HG03175 (cell line): ENCODE results near the gene HSPG2.
"Not testable (repeated sequence)": the region's sequence is repeated elsewhere in the genome, so short reads cannot be mapped to it uniquely, and the experiment has no call there.

Source experiments
- ATAC-seq: cut with Tn5 transposase; IDR thresholded peaks from one replicate; pipeline ENCODE4 v1.9.1; 2021; ENCODE audit warnings: mild to moderate bottlenecking, moderate library complexity; ENCODE audit not compliant: unreplicated experiment

HSPG2 gene

DNA sequence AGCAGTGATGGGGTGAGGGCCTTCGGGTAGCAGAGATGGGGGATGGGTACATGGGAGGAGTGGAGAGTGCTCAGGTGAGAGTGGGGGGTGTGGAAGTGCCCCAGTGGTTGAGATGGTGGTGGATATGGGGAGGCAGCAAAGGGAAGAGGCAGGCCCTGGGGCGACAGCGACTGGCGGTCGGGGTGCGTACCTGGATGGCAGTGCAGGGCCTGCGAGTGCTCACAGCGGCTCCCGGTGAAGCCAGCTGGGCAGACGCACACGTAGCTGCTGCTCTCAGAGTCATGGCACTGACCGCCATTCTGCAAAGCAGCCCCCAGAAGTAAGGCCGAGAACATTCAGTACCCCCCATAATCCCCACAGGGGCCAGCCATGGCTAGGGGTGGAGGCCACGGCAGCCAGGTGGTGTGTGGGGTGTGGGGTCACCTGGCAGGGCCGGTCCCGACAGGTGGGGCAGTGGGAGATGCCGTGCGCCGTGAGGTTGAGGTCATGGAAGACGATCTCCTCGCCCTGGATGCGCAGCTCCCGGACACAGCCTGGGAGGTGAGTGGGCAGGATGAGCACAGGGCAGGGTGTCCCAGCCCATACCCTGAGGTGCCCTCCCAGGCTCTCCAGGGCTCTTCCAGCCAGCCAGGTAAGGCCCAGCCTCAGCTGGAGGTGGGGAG lies 106.2 kb downstream of the HSPG2 start:
- ATAC-seq: no peak

DNA sequence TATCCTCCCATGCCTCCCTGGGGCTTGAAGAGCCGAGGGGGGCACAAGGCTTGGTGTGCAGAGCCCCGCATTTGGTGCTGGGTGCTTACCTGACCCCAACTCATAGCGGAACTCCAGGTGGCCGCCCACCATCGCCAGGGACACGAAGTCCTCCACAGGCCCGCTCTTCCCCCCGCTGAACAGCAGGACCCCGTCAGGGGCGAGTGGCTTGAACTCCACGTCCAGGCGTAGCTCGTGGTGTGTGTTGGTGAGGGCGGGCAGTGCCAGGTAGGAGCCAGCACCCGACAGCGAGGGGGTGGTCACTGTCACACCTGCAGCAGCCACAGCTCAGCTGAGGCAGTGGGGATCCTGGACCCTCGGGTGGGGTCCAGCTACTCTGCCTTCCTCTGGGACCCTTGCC lies 107.8 kb downstream of the HSPG2 start:
- ATAC-seq: no peak

DNA sequence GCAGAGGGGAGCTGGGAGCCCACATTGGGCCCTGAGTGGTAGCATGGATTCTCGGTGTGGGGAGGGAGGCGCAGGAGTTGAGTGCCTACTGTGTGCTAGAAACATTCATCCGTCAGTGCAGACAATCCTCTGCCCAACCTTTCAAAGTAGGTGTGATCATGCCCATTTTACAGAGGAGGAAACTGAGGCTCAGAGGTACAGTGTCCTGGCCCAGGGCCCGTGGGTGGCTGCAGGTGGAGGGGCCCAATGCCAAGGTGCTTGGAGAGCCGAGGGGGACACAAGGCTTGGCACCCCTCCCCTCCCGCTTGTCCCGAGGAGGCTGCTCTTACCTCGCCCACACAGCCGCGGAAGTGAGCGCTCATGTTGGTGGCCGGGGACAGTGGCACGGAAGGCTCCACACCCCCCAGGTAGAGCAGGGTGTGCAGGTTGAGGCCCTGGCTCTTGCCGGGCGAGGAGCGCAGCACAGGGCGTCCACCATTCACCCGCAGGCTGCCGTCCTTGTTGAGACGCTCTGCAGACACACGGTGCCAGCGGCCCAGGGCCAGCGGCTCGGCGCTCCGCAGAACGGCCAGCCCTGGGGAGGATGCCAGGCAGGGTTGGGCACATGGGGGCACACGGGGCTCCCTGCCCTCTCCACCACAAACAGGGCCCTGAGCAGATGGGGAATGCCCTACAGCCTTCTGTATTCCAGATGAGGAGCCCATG lies 108.5 kb downstream of the HSPG2 start:
- no peak for ATAC-seq

DNA sequence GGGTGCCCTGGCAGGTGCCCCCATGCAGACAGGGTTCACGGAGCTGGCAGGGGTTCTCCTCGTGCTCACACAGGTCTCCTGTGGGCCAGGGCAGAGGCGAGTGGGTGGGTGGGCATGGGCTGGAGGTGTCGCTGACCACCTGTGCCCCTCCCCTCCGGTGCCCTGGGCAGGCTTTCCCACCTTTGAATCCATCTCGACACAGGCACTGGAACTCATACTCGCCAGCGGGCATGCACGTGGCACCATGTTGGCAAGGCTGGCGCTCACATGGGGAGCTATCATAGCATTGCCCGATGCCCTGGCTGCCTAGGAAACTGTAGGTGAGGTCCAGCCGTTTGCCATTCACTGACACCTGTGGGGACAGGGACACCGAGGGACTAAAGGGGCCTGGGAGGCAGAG lies 109.0 kb downstream of the HSPG2 start:
- no peak for ATAC-seq

DNA sequence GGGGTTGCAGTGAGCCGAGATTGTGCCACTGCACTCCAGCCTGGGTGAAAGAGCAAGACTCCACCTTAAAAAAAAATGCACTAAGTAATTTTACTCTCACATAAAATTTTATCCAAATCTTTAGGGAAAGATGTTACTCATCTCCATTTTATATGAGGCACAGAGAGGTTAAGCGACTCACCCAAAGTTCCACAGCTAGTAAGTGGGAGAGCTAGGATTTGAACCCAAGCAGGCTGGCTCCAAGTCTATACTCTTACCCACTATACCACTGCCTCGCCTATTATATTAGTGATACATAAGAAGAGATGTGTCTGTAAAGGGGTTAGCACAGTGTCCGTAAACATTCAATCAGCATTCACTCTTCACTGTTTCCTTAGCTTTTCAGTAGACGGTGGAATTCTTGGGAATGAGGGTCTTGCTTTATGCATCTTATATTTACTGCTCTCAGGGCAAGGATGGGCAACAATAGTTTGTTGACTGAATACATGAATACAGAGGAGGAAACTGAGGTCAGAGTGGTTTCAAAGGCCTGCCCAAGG lies 109.9 kb downstream of the HSPG2 start:
- ATAC-seq: no peak

DNA sequence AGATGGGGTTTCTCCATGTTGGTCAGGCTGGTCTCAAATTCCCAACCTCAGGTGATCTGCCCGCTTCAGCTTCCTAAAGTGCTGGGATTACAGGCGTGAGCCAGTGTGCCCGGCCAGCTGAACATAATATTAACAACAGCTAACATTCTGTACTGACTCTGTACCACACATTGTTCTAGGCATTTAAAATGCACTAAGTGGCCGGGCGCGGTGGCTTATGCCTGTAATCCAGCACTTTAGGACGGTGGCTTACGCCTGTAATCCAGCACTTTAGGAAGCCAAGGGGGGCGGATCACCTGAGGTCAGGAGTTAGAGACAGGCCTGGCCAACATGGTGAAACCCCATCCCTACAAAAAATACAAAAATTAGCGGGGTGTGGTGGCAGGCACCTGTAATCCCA lies 110.4 kb downstream of the HSPG2 start:
- ATAC-seq: not testable (repeated sequence)

DNA sequence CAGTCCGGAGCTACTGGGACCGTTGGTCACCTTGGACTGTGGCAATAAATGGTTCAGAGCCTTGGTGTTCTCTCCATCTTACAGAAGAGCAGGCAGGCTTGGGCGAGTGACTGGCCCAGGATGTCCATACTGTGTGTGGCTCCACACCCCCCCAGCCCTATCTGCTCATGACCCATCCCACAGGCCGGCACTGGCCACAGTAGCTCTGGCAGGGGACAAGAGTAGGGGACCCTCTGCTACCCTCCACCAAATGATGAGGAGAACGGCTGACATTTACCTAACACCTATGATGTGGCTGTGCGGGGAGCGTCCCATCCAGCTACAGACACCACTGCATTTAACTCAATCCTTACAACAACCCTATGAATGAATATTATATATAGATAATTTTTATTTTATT lies 111.7 kb downstream of the HSPG2 start:
- no peak for ATAC-seq

DNA sequence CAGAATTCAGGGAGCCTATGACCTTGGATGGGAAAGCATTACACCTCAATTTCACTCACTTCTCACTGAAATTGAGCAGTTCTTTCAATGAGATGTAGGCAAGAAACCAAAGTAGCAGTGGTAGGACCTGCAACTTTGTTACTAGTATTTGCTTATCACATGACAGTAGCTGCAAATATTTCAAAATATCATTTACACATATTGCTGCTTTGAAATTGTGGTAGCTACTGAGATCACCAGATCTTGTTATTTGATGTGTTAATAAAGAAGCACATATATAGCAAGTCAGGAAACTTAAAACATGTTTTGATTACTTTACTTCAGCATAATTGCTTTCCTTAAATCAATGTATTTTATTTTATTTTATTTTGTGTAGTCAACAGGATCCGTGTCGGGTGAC lies 112.2 kb downstream of the HSPG2 start:
- no peak for ATAC-seq

DNA sequence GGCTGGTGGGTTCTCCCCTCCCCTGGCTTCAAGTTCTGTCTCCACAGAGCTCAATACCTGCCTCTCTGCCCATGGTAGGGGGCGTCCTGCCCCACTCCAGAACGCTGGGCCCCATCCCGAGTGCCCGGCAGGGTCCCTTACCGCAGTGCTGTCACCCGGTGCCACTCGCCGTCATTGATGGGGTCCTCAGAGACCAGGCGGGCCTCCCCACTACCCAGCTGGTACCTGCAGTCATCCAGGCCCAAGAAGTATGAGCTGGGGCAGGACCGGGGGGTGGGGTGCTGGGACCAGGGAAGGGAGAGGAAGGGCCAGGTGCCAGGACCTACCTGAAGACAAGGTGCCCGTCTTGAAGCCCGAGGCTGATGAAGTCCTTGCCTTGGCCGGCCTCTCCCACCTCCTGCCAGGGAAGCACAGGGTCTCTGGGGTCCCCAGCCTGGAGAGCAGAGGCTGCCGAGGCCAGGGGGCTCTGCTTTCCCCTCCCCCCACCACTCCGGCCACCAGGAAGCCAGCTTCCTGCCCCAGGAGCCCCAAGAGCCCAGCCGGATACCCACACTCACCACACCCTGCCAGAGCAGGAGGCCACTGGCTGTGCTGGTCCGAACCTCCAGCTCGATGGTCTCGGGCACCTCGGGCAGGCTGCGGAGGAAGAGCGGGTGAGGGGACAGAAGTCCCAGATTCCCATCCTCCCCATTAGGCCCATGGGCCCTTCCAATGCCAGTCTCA lies 113.0 kb downstream of the HSPG2 start:
- no peak for ATAC-seq

DNA sequence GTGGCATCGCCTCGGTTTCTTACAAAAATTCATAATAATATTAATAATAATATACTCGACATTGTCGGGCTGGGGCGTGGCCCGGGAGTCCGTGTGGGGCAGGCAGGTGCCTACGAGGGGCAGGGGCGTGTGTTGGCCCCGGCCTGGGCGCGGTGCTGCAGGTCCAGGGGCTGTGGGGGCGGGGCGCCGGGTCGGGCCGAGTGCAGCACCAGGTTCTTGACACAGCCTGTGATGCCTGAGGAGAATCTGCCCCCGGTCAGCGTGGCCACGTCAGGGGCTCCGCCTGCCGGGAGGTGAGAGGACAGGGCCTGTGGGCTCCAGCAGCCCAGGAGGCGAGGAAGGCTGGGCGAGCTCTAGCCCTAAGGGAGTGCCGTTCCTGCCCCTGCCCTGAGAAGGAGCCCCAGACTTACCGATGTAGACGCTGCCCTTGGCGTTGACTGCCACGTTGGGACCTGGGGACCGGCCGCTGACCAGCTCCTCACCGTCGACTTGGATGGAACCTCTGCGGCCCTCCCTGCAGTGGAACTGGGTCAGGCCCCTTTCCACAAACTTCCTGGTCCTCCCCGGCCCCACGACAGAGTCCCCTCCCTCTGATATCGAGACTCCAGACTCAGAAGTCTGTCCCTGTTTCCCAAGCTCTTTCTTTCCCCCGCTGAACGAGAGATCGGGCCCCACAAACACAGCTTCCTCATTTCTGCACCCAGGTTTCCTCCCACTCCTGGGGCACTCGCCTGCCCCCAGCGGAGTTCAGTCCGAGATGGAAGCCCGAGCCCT lies 113.7 kb downstream of the HSPG2 start:
- no peak for ATAC-seq

DNA sequence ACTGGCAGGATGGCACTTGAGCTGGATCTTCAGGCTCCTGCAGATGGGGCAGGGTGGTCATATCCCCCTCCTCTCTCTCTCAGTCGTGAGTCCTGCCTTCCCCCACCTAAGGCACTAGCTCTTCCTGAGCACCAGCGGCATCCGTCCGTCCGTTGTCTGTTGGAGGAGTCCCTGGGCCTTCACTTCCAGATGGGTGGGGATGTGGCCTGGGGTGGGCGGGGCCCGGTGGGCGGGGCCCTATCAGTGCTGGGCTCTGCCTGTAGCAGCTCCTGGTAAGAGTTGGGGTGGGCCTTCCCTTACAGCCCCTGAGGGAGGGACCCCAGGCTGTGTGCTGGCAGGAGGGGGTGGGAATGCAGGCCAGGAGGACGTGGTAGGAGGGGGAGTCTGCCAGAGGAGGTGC lies 114.8 kb downstream of the HSPG2 start:
- no peak for ATAC-seq

DNA sequence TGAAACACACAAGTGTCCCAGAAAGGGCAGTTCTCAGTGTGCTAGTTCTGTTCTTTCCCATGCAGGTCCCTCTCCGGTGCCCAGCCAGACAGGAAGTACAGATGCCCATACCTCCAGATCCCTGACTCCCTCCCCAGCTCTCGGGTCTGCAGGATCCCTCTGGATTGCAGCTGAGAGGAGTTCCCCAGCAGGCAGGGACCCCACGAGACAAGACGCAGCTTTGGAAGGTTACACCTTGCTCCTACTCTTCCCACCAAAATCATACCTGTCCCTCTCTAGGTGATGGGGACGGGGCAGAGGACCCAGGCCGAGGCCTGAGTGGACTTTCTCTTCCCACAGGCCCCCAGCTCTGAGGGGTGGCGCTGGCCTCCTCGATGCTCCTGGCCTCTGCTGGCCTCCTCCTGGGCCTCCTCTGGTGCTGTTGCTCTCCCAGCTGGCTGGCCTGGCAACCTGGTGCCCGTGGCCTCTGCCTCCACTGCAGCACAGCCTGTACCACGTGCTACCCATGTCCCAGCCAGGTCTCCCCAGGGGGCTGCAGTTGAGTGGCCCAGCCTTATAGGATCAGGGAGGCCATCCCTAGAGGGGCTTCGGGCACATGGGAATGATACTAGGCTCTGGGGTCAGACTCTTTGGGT lies 115.6 kb downstream of the HSPG2 start:
- no peak for ATAC-seq

DNA sequence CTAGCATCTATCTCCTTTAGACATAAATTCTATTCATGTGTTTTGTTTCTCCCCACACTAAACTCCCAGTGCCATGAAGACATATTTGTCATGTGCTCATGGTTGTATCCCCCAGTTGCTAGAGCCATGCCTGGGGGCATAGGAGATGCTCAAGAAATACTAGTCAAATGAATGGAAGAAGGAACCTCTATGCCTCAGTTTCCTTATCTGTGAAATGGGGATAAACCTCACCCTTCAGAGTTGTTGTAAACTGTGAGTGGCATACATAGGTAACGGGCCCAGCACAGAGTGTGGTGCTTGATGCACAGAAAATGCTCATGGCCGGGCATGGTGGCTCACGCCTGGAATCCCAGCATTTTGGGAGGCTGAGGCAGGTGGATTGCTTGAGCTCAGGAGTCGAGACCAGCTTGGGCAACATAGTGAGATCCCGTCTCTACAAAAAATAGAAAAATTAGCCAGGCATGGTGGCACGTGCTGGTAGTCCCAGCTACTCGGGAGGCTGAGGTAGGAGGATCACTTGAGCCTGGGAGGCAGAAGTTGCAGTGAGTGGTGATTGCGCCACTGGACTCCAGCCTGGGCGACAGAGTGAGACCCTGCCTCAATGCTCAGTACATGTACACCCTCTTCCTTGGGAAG lies 116.4 kb downstream of the HSPG2 start:
- ATAC-seq: no peak

DNA sequence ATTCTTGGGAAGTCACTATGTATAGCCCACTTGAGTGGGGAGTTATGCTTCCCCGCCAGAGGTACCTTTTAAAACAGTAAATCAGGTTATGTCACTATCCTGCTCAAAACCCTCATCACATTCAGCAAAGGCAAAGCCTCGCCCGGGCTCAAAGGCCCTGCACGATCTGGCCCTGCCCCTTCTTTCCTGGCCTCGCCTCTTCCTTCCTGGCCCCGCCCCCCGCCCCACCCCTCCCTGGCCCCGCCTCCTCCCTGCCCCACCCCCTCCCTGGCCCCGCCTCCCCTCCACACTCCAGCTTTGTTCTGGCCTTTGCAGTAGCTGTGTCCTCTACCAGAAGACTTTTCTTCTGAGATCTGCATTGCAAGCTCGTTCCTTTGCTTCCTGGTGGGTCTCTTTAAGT lies 118.5 kb downstream of the HSPG2 start:
- no peak for ATAC-seq

DNA sequence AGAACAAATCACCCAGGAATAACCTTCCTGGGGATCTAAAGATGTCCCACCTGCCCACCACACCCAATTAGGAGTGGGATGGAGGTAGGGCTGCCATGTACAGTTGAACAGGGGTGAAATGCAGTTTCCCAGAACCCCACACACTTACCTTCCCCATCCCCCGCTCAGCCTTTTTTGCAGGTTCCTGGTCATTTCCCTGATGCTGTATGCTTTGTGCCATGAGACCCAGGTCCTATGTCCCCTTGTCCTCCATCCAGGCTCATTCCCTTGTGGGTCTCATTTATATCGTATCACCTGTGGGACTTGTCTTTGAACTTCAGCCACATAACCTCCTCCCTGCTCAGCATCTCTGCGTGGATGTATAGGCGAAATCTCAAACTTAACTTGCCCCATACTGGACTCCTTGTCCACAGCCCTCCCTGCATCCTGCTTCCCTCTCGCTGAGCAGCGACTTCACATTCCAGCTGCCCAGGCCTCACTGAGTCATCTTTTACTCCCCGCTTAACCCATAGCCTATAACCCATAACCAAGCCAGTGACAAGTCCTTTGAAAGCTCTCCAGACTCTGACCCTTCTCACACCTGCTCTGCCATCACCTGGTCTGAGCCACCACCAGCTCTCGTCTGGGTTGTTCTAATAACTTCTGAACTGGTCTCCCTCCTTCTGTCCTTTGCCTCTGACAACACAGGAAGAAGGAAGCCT lies 120.4 kb downstream of the HSPG2 start:
- ATAC-seq: no peak

DNA sequence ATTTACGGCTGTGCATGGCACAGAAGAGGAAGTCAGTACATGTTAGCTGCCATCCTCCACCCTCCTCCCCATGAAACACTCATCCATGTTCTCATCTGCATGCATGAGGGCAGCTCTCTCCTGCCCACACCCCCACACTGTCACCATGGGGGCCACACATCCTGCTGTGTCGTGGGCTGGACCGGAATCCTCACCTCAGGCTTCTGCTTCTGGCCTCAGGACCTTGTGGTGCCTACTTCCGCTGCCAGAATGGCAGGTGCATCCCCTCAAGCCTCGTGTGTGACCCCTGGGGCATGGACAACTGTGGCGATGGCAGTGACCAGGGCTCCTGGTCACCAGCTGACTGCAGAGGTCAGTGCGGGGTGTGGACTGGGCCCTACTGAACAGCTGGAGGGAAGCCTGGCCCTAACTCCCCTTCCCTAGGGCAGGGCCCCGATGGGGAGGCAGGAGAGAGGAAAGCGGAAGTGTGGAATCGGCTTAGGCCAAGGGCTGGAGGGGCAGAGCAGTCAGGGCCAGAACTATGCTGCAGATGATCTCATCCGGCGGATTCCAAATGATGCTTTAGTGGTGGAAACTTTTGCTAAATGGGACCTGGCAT lies 121.3 kb downstream of the HSPG2 start:
- no peak for ATAC-seq

DNA sequence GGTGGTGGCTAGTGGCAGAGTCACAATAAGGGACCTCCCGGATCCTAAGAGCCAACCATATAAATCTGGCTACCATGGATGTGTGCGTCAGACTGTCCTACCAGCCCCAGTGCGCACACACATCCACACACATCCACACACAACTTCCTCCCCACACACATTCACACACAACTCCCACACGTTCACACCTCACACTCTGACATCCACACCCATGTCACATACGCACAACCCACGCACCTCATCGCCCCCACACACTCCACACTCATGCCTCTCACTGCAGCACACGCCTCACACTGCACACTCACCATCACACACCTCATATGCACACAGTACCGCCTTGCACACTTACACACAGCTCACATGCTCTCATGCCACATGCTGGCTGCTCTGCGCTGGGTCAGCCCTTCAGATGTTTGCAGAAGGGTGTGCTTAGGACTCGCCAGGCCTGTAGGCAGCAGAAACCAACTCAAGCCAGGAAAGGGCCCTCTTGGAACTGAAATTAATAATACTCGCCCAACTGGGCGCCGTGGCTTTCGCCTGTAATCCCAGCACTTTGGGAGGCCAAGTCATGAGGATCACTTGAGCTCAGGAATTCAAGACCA lies 122.0 kb downstream of the HSPG2 start:
- no peak for ATAC-seq

DNA sequence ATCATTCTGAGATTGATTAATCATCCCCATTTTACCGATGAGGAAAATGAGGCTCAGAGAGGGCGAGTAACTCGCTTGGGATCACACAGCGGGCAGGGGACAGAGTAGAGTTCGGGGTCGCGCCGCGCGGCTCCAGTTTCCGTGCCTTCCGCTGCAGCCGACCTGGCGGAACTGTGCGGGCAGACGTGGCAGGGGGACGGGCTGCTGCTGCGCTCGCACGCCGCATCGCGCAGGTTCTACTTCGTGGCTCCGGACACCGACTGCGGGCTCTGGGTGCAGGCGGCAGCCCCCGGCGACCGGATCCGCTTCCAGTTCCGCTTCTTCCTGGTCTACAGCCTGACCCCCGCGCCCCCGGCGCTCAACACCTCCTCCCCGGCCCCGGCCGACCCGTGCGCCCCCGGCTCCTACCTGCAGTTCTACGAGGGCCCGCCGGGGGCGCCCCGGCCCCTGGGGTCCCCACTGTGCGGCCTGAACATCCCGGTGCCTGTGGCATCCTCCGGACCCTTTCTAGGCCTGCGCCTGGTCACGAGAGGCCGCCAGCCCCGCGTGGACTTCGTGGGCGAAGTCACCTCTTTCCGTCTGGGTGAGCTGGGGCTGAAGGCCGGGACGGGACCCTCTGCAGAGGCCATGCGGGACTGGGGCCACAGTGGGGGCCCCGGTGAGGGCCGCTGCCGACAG lies 122.7 kb downstream of the HSPG2 start:
- ATAC-seq: no peak
